Neuron (in vitro differentiated cells): Measurements from ENCODE around the gene TOMM70.

Source experiments
- H2AFZ ChIP-seq: one replicate; pipeline ENCODE4 v1.6.1; 2013; ENCODE audit warnings: low read depth, mild to moderate bottlenecking, inconsistent platforms, low read length, moderate library complexity
- H3K27me3 ChIP-seq: one replicate; pipeline ENCODE4 v1.6.1; 2013; ENCODE audit warnings: low read length; ENCODE audit not compliant: insufficient read depth
- H3K36me3 ChIP-seq: one replicate; pipeline ENCODE4 v1.6.1; 2013; ENCODE audit warnings: low read length; ENCODE audit not compliant: insufficient read depth
- H3K4me1 ChIP-seq: one replicate; pipeline ENCODE4 v1.6.1; 2013; ENCODE audit warnings: low read length; ENCODE audit not compliant: insufficient read depth
- H3K4me3 ChIP-seq: 2 replicates; pipeline ENCODE4 v1.5.1; 2013; ENCODE audit warnings: mild to moderate bottlenecking, low read length, moderate library complexity
- H3K9me3 ChIP-seq: one replicate; pipeline ENCODE4 v1.6.1; 2013; ENCODE audit warnings: low read length

TOMM70 gene

GRCh38 chr3:100403362-100404249 is 2.7 kb upstream of the TOMM70 start:
- Histone ChIP-seq H2AFZ (peak overlapping the region; percentile 68), H3K4me3 (peak overlapping the region; percentile 76), H3K27me3 (no peaks in the 10 kb centered on the region), H3K9me3 (no peaks in the 10 kb centered on the region), H3K36me3 (no peaks in the 10 kb centered on the region), H3K4me1 (peaks cover 14% of the 10 kb centered on the region)

- no peaks in the 10 kb centered on the region for H3K27me3 ChIP-seq
- H3K4me1 ChIP-seq, result peaks cover 14% of the 10 kb centered on the region
- no peaks in the 10 kb centered on the region for H3K36me3 ChIP-seq
- H2AFZ ChIP-seq, result peak overlapping the region; percentile 68
- H3K4me3 ChIP-seq, result peak overlapping the region; percentile 76
- H3K9me3 ChIP-seq, result no peaks in the 10 kb centered on the region
Measured at GRCh38 chr3:100402891-100403290, 2.0 kb upstream of the TOMM70 start.

GRCh38 chr3:100402256-100402655 is 1.4 kb upstream of the TOMM70 start:
- no peak overlapping the region for H2AFZ ChIP-seq
- H3K9me3 ChIP-seq, result no peaks in the 10 kb centered on the region
- H3K4me1 ChIP-seq, result peaks cover 14% of the 10 kb centered on the region
- no peaks in the 10 kb centered on the region for H3K36me3 ChIP-seq
- H3K27me3 ChIP-seq, result no peaks in the 10 kb centered on the region
- H3K4me3 ChIP-seq, result peak overlapping the region; percentile 76

GRCh38 chr3:100401674-100402041 is 769 bp upstream of the TOMM70 start:
- no peaks in the 10 kb centered on the region for H3K27me3 ChIP-seq
- peaks cover 14% of the 10 kb centered on the region for H3K4me1 ChIP-seq
- H3K4me3 ChIP-seq, result peak overlapping the region; percentile 76
- H3K9me3 ChIP-seq, result no peaks in the 10 kb centered on the region
- H2AFZ ChIP-seq, result no peak overlapping the region
- no peaks in the 10 kb centered on the region for H3K36me3 ChIP-seq

- Histone ChIP-seq H3K27me3 (no peaks in the 10 kb centered on the region), H3K36me3 (no peaks in the 10 kb centered on the region), H2AFZ (peak overlapping the region; percentile 40), H3K4me3 (peak overlapping the region; percentile 76), H3K4me1 (peaks cover 14% of the 10 kb centered on the region), H3K9me3 (no peaks in the 10 kb centered on the region)
Measured at GRCh38 chr3:100400419-100400779, 490 bp downstream of the TOMM70 start.

- H3K36me3 ChIP-seq, result no peaks in the 10 kb centered on the region
- no peaks in the 10 kb centered on the region for H3K9me3 ChIP-seq
- no peaks in the 10 kb centered on the region for H3K27me3 ChIP-seq
- H2AFZ ChIP-seq, result no peak overlapping the region
- peaks cover 14% of the 10 kb centered on the region for H3K4me1 ChIP-seq
- peak overlapping the region; percentile 76 for H3K4me3 ChIP-seq
Measured at GRCh38 chr3:100399341-100400071, 1.4 kb downstream of the TOMM70 start.

GRCh38 chr3:100396967-100397366 is 3.9 kb downstream of the TOMM70 start:
- Histone ChIP-seq H3K4me1 (peaks cover 10% of the 10 kb centered on the region), H3K4me3 (no peak overlapping the region), H3K9me3 (no peaks in the 10 kb centered on the region), H2AFZ (no peak overlapping the region), H3K36me3 (no peaks in the 10 kb centered on the region), H3K27me3 (no peaks in the 10 kb centered on the region)

GRCh38 chr3:100395679-100396431 is 5.0 kb downstream of the TOMM70 start:
- no peaks in the 10 kb centered on the region for H3K36me3 ChIP-seq
- H2AFZ ChIP-seq, result no peak overlapping the region
- peaks cover 10% of the 10 kb centered on the region for H3K4me1 ChIP-seq
- no peaks in the 10 kb centered on the region for H3K27me3 ChIP-seq
- H3K4me3 ChIP-seq, result no peak overlapping the region
- H3K9me3 ChIP-seq, result no peaks in the 10 kb centered on the region

GRCh38 chr3:100389025-100389424 is 11.9 kb downstream of the TOMM70 start:
- Histone ChIP-seq H3K27me3 (no peaks in the 10 kb centered on the region), H3K4me3 (no peak overlapping the region), H3K4me1 (no peaks in the 10 kb centered on the region), H3K9me3 (peaks cover 8% of the 10 kb centered on the region), H3K36me3 (peaks cover 30% of the 10 kb centered on the region), H2AFZ (no peak overlapping the region)

- Histone ChIP-seq H2AFZ (no peak overlapping the region), H3K4me1 (no peaks in the 10 kb centered on the region), H3K27me3 (no peaks in the 10 kb centered on the region), H3K9me3 (peaks cover 8% of the 10 kb centered on the region), H3K36me3 (peaks cover 52% of the 10 kb centered on the region), H3K4me3 (no peak overlapping the region)
Measured at GRCh38 chr3:100386437-100387074, 14.3 kb downstream of the TOMM70 start.

GRCh38 chr3:100384733-100385525 is 16.0 kb downstream of the TOMM70 start:
- H3K27me3 ChIP-seq, result no peaks in the 10 kb centered on the region
- no peak overlapping the region for H2AFZ ChIP-seq
- peaks cover 67% of the 10 kb centered on the region for H3K36me3 ChIP-seq
- H3K4me1 ChIP-seq, result no peaks in the 10 kb centered on the region
- no peak overlapping the region for H3K4me3 ChIP-seq
- peaks cover 5% of the 10 kb centered on the region for H3K9me3 ChIP-seq

- no peaks in the 10 kb centered on the region for H3K27me3 ChIP-seq
- peaks cover 68% of the 10 kb centered on the region for H3K36me3 ChIP-seq
- H2AFZ ChIP-seq, result no peak overlapping the region
- no peaks in the 10 kb centered on the region for H3K4me1 ChIP-seq
- H3K4me3 ChIP-seq, result no peak overlapping the region
- no peaks in the 10 kb centered on the region for H3K9me3 ChIP-seq
Measured at GRCh38 chr3:100376301-100376700, 24.6 kb downstream of the TOMM70 start.
